Activated CD4-positive, alpha-beta T cell treated with anti-CD3 and anti-CD28 coated beads, Interleukin-10, Interleukin-2, amounts not matched to agents 100 ng/mL and 50 ng/mL, durations not matched to agents 16 hours and 8 hours (primary cell): ENCODE measurements around the gene FURIN.
"Not testable (repeated sequence)": the region's sequence is repeated elsewhere in the genome, so short reads cannot be mapped to it uniquely, and the experiment has no call there.

Experiments used
- DNase-seq: peaks from one replicate; pipeline ENCODE4 v3.0.0-alpha.2; 2020

The FURIN gene

DNA sequence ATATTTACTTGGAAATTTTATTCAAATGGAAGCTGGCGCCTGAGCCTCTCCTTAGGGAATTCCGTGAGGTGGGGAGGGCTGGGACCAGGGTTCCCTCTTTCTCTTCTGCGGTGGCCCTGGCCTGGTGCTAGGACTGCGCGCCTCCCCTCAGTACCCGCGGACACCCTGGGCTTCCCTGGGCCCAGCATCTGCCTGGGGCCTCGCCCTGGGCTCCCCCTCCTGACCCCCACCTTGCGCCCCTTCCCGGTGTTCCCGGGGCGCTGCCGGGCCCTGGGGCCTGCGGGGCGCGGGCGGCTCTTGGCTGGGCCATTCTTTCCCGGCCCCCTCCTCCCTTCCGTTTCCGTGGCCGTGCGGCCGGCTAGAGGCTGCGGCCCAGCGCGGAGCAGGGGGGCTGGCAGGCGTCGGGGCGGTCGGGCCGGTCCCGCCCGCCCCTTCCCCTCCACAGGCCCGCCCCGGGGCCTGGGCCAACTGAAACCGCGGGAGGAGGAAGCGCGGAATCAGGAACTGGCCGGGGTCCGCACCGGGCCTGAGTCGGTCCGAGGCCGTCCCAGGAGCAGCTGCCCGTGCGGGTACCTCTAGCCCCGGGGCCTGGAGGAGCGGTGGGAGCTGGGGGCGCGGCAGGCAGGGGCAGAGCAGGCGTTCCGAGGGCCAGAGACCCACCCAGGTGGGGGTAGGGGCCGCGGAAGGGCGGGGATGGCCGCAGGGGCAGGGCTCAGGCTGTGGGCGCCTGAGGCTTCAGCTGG is 15.8 kb downstream of the FURIN start, which contains the start of gene FES:
Gene FES, plus strand, starts transcription at position 529 of the 743 bp plus-strand sequence. CDS start 542 bp downstream, outside the sequence.
- DNase-seq = peak; percentile 34

GRCh38 chr15:90884719-90885431 is 16.5 kb downstream of the FURIN start:
- no peak for DNase-seq

DNA sequence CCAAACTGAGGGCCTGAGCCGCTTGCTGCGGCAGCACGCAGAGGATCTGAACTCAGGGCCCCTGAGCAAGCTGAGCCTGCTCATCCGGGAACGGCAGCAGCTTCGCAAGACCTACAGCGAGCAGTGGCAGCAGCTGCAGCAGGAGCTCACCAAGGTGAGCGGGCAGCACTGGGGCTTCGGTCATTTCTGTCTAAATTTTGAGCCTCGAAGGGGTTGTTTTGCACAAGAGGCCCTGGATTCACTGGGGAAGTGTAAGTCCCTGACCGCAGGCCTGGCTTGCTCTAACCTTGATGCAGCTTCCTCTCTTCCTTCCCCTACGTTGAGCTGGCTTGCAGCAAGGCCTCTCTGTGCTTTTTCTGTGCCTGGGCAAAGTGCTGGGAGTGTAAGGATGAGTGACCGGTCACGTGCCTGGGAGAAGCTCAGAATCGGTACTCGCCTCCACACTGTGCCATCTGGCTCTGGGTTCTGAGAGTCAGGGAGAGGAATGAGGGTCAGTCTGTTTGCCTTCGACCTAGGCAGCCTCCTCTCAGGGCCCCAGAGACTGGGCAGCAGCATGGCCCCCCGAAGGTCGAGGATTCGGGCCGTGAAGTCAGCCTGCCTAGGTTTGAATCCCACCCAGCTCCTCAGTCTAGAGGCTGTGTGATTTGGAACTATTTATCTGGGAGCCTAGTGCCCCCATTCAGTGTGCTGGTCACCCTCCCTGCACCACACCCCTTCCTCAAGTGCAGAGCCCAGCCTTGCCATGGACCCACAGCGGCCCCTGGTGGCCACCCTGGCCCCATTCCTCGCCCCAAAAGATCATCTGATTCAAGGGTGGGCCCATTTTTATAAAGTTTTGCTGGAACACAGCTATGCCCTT is 17.3 kb downstream of the FURIN start:
- DNase-seq = peak; percentile 85

GRCh38 chr15:90886291-90886614 is 17.9 kb downstream of the FURIN start:
- no peak for DNase-seq

GRCh38 chr15:90887037-90887481 is 18.7 kb downstream of the FURIN start:
- DNase-seq = no peak

GRCh38 chr15:90889313-90889730 is 20.9 kb downstream of the FURIN start:
- no peak for DNase-seq

DNA sequence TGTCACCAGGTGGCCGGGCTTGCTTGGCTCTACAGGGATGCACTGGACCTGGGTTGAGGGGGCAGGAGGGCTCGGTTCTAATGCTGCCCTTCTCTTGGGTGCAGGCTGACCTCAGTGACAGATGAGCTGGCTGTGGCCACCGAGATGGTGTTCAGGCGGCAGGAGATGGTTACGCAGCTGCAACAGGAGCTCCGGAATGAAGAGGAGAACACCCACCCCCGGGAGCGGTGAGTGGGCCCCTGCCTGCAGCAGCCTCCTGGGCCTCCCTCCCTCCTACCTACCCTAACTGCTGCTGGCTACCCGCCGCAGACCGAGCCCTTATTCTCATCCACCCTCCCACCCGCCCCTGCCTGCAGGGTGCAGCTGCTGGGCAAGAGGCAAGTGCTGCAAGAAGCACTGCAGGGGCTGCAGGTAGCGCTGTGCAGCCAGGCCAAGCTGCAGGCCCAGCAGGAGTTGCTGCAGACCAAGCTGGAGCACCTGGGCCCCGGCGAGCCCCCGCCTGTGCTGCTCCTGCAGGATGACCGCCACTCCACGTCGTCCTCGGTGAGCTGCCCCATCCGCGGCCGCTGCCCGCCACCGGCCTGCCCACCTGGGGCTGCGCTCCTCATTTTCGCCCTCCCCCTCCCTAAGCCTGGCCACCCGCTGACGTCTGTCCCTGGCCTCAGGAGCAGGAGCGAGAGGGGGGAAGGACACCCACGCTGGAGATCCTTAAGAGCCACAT is 21.5 kb downstream of the FURIN start:
- no peak for DNase-seq

DNA sequence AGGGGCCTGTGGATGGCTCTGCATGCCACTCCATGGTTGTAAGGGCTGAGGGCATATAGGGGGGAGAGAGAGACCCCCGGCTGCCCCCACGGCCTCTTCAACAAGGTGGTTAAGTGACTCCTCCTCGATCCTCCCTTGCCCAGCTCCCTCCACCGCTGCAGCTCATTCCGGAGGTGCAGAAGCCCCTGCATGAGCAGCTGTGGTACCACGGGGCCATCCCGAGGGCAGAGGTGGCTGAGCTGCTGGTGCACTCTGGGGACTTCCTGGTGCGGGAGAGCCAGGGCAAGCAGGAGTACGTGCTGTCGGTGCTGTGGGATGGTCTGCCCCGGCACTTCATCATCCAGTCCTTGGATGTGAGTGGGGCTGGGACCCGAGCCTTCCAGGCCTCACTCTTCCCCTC is 22.5 kb downstream of the FURIN start:
- DNase-seq = no peak

DNA sequence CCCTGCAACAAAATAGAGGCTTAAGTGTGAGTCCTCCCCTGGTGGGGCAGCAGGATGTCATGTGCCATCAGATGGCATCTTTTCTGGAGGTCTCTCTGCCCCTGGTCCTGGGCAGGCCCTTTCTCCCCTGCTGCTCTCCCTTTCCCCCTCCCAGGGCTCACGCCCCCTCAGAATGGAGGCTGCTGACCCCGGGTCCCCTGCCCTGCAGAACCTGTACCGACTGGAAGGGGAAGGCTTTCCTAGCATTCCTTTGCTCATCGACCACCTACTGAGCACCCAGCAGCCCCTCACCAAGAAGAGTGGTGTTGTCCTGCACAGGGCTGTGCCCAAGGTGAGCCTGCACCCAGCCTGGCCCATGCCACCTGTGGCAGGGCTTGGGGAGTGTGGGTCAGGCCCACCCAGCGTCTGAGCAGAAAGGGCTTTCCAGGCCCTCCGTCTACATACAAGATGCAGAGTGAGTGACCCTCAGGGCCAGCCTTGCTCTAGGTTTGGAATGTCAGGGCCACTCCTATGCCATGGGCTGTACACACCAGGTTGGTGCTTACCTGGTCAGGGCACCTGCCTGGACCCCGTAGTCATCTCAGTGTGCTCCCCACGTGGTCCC is 23.1 kb downstream of the FURIN start:
- no peak for DNase-seq

GRCh38 chr15:90892023-90892422 is 23.6 kb downstream of the FURIN start:
- no peak for DNase-seq

DNA sequence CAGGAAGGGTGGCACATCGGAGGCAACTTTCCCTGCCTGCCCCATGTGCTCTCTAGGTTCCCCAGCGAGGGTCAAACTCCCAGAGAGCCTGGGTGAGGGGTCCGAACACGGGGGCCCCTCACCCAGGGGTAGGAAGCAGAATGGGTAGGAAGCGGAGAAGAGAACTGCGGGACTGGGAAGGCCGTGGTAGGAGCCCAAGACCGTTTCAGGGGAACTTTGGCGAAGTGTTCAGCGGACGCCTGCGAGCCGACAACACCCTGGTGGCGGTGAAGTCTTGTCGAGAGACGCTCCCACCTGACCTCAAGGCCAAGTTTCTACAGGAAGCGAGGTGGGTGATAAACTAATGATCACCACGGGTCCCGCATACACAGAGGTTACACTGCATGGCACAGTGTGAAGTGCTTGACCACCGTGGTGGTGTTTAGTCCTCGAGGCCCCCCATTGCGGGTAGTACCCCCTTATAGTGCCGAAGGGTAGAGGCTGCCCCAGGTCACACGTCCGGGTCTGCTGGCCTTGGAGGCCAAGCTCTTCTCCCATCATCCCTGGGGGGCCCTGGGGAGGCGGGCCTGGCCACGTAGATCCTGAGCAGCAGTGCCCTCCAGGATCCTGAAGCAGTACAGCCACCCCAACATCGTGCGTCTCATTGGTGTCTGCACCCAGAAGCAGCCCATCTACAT is 24.2 kb downstream of the FURIN start:
- DNase-seq = no peak

- DNase-seq = no peak
Observed at GRCh38 chr15:90893175-90894090, 25.0 kb downstream of the FURIN start.

- DNase-seq = no peak
Observed at GRCh38 chr15:90895571-90896117, 27.3 kb downstream of the FURIN start.

DNA sequence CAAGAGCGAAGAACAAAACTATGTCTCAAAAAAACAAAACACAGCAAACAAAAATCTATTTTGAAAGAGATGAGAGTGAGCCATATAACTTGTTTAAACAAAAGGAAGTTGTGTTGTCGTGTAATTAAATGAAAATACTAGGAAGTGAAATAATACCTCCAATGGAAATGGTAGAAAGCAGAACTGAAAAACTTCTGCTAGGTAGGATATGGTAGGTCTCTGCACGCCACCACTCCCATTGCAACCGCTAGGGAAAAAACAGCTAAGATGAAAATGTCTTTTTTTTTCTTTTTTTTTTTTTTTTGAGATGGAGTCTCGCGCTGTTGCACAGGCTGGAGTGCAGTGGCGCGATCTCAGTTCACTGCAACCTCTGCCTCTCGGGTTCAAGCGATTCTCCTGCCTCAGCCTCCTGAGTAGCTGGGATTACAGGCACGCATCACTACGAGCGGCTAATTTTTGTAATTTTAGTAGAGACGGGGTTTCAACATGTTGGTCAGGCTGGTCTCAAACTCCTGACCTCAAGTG is 28.8 kb downstream of the FURIN start:
- DNase-seq = not testable (repeated sequence)

DNA sequence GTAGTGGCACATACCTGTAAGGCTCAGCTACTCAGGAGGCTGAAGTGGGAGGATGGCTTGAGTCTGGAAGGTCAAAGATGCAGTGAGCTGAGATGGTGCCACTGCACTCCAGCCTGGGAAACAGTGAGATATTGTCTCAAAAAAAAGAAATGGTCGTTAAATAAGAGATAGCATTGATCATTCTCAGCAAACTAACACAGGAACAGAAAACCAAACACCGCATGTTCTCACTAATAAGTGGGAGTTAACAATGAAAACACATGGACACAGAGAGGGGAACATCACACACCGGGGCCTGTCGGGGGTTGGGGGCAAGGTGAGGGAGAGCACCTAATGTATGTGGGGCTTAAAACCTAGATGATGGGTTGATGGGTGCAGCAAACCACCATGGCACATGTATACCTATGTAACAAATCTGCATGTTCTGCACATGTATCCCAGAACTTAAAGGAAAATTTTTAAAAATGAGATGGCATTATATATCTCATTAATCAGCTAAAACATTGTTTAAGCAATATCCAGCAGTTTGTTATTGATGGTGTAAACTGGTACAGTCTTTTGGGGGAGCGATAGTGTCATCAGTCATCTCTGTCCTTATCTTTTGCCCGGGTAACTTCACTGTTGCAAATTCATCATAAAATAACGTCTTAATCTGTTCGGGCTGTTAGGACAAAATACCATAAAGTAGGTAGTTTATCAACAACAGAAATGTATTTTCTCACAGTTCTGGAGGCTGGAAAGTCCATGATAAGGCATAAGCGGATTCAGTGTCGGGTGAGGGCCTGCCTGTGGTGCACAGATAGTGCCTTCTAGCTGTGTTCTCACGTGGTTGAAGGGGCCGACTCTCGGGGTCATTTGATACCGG is 33.0 kb downstream of the FURIN start:
- no peak for DNase-seq

- peak; percentile 82 for DNase-seq
Observed at GRCh38 chr15:90902040-90902839, 33.9 kb downstream of the FURIN start.

- DNase-seq = peak; percentile 85
Observed at GRCh38 chr15:90902840-90903732, 34.7 kb downstream of the FURIN start, which contains the start of gene MAN2A2. Gene MAN2A2 (plus strand): TSS chr15:90903302. CDS start chr15:90904208, 906 bp downstream.
